ENCODE measurements around the gene MDFI.

Gene MDFI

DNA sequence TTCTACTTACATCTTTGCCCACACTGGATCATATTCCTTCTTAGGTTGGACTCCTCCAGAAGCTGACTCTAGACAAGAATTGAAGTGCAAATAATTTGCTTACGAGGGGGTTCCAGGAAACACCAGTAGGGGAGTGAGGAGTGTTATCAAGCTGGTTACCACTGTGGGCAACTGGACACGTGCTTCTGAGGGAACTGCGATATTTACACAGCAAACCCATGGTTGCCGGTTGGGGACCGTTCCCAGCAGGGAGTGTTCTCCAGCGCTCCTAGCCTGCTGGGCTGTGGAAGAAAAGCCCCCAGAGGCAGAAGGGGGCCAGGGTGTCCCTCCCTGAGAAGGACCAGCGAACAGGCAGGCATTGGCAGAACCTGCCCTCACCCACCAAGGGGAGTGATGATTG, 21.7 kb downstream of the MDFI start:
- POLR2A ChIA-PET: no interaction called here
- CTCF ChIA-PET: interaction anchor here (1.4 to 1.9 kb wide), 3 partner anchors 13 to 24 kb away, joined by 4 to 6 read pairs (median 5); no protein-coding TSS in a partner anchor

GRCh38 chr6:41663568-41663967, 25.3 kb downstream of the MDFI start:
- ChIA-PET CTCF (no interaction called here), POLR2A (no interaction called here)
- DNase-seq (ENCODE audit: extremely low spot score): no peak
- no peak for TF ChIP-seq CTCF (IDR thresholded peaks at IDR 0.05; ENCODE audit: control extremely low read depth, extremely low read depth, low read depth, missing control alignments)

More for the DNA sequence above, 21.7 kb downstream of the MDFI start:
- DNase-seq (ENCODE audit: extremely low spot score): no peak
- TF ChIP-seq CTCF (IDR thresholded peaks at IDR 0.05; ENCODE audit: control extremely low read depth, extremely low read depth, low read depth, missing control alignments): no peak

DNA sequence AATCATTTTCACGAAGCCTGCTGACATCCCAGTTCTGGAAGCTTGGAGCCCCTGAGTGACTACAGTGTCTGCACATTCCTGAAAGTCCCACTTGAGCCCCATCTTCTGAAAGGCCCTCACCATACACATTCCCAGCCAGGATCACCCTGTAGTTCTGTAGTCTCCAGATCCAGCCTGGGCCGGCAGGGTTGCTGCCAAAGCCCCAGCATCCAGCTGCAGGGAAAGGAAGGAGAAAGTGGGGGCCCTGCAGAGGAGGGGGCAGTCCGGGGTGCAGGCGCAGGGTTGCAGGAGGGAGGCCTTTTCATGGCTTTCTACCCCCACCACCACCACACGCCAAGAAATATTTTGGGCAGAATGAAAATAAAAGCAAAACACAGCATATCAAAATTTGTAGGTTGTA, 26.0 kb downstream of the MDFI start:
- DNase-seq (ENCODE audit: extremely low spot score): no peak
- POLR2A ChIA-PET: no interaction called here
- TF ChIP-seq CTCF (IDR thresholded peaks at IDR 0.05; ENCODE audit: control extremely low read depth, extremely low read depth, low read depth, missing control alignments): no peak
- CTCF ChIA-PET: no interaction called here

GRCh38 chr6:41667195-41667594, 28.9 kb downstream of the MDFI start:
- CTCF ChIA-PET: no interaction called here
- TF ChIP-seq CTCF (IDR thresholded peaks at IDR 0.05; ENCODE audit: control extremely low read depth, extremely low read depth, low read depth, missing control alignments): no peak
- POLR2A ChIA-PET: no interaction called here
- DNase-seq (ENCODE audit: extremely low spot score): no peak

GRCh38 chr6:41668968-41669367, 30.7 kb downstream of the MDFI start:
- TF ChIP-seq CTCF (IDR thresholded peaks at IDR 0.05; ENCODE audit: control extremely low read depth, extremely low read depth, low read depth, missing control alignments): no peak
- DNase-seq (ENCODE audit: extremely low spot score): no peak
- ChIA-PET POLR2A (no interaction called here), CTCF (no interaction called here)

GRCh38 chr6:41670703-41671360, 32.6 kb downstream of the MDFI start:
- TF ChIP-seq CTCF (IDR thresholded peaks at IDR 0.05; ENCODE audit: control extremely low read depth, extremely low read depth, low read depth, missing control alignments): no peak
- DNase-seq (ENCODE audit: extremely low spot score): no peak
- CTCF ChIA-PET: interaction anchor here (1.4 kb wide), 1 partner anchor 12 kb away, joined by 5 read pairs; no protein-coding TSS in a partner anchor
- POLR2A ChIA-PET: no interaction called here
